GM12801 (cell line): Measurements from ENCODE around the gene FGF12.

Experiments used
- TF ChIP-seq, protein P1 (sequence below): IDR thresholded peaks from one replicate; pipeline ENCODE4 v1.5.1; 2011; ENCODE audit warnings: control low read depth; ENCODE audit not compliant: insufficient read length; ENCODE audit errors: extremely low read depth

Gene FGF12

DNA sequence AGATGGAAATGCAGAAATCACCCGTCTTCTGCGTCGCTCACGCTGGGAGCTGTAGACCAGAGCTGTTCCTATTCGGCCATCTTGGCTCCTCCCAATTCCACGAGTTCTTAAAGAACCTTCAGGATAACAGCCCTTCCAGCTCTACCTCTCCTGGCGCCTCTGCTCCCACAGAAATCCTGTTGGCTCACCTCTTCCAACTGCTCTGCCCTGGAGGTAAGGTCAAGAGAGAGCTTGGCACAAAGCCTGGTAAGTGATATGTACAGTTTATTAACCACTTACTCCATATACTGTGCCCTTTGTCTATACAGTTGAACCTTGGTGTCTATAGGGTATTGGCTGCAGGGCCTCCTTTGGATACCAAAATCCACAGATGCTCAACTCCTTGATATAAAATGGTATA, 17.8 kb upstream of the FGF12 start:
- TF ChIP-seq, protein P1, sequence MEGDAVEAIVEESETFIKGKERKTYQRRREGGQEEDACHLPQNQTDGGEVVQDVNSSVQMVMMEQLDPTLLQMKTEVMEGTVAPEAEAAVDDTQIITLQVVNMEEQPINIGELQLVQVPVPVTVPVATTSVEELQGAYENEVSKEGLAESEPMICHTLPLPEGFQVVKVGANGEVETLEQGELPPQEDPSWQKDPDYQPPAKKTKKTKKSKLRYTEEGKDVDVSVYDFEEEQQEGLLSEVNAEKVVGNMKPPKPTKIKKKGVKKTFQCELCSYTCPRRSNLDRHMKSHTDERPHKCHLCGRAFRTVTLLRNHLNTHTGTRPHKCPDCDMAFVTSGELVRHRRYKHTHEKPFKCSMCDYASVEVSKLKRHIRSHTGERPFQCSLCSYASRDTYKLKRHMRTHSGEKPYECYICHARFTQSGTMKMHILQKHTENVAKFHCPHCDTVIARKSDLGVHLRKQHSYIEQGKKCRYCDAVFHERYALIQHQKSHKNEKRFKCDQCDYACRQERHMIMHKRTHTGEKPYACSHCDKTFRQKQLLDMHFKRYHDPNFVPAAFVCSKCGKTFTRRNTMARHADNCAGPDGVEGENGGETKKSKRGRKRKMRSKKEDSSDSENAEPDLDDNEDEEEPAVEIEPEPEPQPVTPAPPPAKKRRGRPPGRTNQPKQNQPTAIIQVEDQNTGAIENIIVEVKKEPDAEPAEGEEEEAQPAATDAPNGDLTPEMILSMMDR, result no peak

DNA sequence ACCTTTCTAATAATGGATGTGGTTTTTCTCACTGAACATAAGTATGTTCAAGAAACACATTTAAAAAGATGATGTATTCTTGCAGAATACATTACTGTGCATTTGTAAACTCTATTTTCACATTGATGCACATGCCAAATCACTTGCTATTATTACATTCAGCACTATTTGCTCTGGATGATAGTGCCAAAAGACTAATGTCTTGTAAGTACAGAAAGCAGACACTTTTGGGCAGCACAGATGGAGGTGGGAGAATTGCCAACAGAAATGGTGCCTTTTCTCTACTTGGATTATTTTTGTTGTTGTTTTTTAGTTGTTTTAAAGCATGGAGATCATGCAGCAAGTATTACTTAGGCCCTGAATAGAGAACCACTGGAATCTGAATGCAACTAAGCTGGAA, 10.2 kb upstream of the FGF12 start:
- TF ChIP-seq, protein P1, result no peak

DNA sequence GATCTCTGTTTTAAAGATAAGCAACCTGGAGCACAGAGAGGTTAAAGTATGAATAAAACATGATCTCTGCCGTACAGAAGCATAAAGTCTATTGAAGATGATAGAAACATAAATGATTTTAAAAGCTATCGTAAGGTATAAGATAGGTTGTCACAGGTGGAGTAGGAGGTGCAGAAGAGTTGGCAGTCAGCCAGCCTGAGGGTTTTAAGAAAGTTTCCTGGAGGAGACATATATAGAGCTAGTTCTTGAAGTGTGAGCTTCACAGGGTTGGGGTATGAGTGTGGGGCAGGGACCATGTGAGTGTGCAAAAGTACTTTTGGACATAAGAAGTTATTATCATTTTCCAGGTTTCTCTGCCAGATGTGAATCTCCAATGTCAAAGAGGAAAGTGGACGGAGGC, 3.9 kb upstream of the FGF12 start:
- TF ChIP-seq, protein P1, result no peak

DNA sequence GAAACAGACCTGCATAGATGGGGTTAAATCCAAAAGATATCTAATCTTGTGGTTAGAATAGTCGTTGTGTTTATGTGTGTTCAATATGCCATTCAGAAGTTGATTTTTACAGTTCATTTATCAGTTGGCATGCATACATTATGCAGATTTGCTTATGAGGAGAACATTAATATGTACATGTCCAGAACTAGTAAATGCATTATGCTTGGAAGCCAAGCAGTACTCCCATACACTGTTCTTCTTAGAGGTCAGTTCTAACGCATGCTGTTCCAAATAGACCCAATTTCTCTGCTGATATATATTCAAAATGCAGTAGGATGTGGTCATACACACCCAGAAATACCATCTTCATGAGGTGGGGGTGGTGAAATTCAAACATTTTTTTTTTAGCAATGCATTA, 956 bp downstream of the FGF12 start:
- TF ChIP-seq, protein P1, result no peak

DNA sequence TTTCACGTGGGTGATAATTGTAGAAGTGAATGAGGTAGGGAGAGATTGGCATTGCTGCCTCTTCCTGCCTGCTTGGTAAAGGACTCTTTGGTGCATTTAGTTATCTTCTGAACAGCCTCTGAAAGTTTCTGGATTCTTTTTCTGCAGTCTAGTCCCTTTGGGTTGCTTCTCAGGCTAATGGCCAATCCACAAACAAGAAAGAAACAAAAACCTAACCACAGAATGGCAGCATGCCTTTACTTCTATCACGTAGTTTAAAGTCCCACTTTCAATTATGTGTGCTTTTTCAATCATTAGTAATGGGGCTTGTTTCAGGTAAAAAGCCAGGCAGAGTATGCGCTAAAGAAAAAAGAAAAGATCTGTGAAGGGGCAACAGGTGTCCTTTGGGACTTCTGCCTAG, 7.4 kb downstream of the FGF12 start:
- TF ChIP-seq, protein P1, result no peak

DNA sequence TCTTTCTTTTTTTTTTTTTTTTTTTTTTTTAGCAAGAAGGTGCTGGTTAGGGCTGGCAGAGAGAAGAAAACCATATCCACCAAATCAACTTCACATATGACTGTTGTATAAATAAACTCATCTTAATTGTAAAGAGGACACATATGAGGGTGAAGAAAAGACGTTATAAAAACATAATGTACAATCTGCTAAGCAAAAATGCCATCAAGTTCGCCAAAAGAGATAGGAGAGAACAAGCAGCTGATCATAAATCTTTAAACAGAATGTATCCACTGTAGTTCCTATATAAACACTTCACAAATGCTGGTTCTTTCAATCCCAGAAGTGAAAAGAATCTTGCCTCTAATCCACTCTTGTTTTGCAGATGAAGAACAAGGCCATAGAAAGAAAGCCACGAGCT, 9.2 kb downstream of the FGF12 start:
- TF ChIP-seq, protein P1, result no peak

DNA sequence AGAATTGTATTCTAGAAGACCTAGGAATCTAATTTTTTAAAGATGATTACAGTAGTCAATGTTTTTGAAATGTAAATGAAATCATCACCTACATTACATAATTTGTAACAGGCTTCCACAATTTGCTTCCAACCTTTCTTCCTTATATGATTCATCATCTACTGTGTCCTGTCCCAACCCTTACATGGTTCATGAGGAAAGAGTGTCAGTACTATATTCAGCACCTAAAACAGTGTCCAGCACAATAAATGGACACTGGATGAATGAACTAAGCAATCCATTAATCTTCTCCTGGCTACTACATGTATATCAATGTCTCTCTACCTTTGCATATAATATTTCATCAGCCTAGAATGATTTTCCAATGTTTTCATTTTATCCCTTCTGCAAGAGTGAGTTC, 12.2 kb downstream of the FGF12 start:
- TF ChIP-seq, protein P1, result no peak

DNA sequence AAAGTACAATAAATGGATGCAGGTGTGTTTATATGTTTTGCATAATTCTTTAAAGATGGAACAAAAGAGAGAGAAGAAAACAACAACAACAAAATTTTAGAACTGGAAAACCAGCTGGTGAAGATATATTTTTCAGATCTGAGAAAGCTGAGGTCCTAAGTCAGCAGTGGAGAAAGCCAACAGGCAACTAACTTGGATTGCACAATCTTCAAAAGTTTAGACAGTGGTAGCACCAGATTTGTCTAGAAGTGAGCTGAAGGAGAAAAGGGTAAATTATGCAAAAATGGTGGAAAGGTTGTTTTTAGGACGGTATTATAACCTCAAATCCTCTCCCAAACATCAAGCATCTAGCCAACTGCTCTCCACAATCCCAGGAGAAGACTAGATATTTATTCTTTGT, 17.0 kb downstream of the FGF12 start:
- TF ChIP-seq, protein P1, result no peak
